Epithelial cell of prostate (primary cell): ENCODE results near the gene RPL19.

Experiments used
- DNase-seq: peaks from one replicate; pipeline ENCODE4 v3.0.0-alpha.2; 2011; ENCODE audit warnings: low read depth, low spot score
- H3K27ac ChIP-seq: fragments of 450-650 bp; 2 replicates; pipeline ENCODE4 v1.5.1; 2017; ENCODE audit warnings: mild to moderate bottlenecking

Gene RPL19

DNA sequence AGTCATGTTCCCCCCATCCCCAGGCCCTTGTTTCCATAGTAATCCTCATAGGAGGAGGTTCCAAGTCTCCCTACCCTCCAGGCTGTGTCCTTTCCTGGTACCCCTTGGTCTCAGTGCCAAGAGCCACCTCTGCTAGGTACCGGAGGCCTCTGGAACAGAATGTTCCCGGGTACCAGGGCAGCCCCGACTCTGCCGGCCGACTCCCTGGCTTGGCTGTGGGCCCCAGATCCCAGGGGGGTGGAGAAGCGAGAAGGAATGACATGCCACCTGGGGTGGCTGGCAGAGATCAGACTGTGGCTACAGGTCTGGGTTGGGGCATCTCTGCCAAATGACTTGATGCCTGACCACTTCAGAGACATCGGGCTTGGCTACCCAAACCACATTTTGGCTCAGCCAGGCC lies 22.1 kb downstream of the RPL19 start:
- H3K27ac ChIP-seq = no peak overlapping the region
- no peak for DNase-seq

DNA sequence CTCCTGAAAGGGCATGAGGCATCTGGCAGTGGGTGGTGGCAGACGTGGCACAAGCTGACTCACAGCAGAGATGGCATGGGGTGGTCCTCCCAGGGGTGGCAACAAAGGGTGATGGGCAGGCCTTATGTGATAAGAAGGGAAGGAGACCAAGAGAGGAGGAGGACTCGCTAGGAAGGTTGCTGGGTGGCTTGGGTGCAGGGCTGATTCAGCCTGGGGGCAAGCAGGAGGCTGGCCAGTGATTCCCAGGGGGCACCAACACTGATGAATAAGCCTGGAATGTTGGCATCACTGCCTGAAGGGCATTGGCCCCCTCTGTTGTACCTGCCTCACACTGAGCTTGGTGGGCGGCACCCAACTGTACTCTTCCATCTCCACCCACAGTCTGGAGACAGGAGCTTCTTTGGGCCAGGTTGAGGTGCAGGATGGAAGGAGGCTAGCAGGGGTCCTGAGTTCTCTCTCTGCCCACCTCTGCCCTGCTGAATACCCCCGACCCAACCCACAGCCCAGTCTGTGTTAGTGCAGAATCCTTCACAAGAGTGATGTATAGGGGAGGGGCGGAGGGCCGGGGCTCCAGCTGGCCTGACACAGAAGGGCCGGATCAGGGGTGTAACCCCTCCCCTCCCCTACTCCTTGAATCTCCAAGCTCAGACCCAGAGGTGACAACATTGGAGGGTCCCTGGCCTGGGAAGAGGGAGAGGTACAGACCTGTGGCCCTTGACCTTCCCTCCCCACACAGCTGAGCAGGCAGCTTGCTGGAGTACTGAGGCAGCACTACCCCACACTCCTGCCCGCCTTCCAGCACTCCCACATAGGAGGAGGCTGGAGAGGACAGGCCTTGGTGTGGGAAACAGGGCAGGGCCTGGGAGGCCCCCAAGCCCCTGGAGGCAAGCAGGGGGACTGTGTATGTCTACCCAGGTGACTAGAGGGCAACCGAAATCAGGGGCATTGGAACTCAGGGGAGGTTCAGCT lies 23.1 kb downstream of the RPL19 start:
- DNase-seq = no peak
- H3K27ac ChIP-seq = no peak overlapping the region

DNA sequence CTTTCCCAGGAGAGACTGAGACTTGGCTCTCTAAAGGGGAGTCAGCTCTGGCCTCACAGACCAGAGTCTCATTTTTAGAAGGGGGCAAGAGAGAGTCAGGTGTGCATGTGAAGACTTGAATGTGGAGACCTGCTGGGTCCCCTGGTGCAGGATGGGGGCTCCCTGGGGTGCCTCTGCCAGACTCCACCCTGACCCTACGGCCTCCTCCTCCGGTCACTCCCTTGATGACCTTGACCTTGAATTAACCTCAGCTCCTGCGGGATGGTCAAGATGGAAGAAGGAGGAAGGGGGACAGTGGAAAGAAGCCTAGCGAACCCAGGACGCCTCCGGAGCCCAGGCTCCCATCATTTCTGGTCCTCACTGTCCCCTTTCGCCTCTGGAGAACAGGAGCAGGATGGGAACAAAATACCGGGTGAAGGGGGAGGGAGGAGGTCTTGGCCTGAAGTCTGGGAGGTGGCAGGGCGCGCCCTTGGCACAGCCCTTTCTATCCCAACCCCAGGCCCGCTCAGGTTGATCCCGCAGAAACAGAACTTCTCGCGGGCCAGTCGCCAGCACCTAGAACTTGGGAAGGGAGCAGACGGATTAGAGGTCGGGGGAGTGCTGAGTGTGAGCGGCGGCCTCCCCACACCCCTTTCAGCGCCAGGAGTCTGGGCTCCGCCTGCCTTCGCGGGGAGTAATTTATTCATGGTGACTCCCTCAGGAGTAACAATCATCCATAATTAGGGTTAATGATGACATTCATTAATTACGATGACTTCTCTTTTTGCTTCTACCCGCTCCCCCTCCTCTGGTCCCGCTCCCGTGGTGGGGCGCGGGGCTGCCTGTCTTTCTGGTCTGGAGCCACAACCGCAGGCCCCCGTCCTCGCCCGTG lies 24.1 kb downstream of the RPL19 start:
- DNase-seq = no peak
- no peak overlapping the region for H3K27ac ChIP-seq

DNA sequence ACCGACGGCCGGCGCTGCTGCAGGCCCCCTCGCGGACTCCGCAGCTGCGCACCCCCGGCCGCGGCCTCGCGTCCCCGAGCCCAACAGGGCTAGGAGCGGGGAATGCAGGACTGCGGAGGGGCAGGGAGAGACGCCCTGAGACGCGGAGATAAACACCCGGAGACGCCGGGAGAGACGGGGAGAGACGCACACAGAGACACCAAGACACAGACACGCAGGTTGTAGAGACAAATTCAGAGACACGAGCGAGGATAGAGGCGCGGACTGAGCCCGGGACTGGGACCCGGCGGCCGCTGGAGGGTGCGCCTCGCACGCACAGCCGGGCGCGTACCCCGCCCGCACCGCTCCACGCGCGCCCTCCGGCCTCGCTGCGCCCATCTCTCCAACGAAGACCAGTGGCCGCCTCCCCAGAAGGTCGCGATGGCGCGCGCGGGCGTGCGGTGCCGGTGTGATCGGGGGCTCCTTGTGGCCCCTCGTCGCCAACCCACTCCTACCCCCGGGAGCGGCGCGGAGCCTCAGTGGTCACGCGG lies 24.8 kb downstream of the RPL19 start:
- no peak for DNase-seq
- no peak overlapping the region for H3K27ac ChIP-seq

DNA sequence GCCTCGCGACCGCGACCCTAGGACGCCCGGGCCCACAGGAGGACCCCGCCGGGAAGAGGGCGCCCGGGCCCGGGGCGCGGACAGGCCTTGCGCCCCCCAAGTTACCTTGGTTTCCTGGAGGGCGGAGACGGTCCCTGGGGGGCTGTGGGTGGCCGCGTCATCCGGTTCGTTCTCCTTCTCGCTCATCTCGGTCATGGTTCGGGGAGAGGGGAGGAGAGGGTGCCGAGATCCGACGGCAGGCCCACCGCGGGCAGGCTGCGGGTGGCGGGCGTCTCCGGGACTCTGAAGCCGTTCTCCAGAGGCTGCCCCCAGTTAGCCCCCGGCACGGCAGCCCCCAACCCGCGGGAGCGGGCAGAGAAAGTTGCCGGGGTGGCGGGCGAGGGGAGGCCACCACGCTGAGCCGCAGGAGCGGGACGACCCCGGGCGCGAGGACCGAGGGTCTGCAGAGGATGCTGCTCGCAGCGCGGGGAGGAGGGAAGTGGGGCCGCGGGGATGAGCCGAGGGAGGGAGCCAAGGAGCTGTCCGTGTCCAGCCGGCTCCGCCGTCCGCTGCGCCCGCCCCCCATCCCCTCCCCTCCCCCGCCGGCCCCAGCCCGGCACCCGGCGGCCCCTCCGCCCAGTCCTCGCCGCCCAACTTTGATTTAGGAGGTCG lies 25.4 kb downstream of the RPL19 start, which contains the start of gene STAC2:
TSS of gene STAC2 (minus strand) at position 638 of the 651 bp plus-strand sequence. CDS start at position 195, 443 bp downstream.
- H3K27ac ChIP-seq = no peak within 1 kb of the TSS
- no peak for DNase-seq

GRCh38 chr17:39225959-39226683 lies 26.0 kb downstream of the RPL19 start:
- DNase-seq = no peak
- no peak overlapping the region for H3K27ac ChIP-seq

GRCh38 chr17:39227364-39227919 lies 27.4 kb downstream of the RPL19 start:
- no peak for DNase-seq
- no peak overlapping the region for H3K27ac ChIP-seq

GRCh38 chr17:39229274-39229913 lies 29.3 kb downstream of the RPL19 start:
- no peak for DNase-seq
- H3K27ac ChIP-seq = no peak overlapping the region

DNA sequence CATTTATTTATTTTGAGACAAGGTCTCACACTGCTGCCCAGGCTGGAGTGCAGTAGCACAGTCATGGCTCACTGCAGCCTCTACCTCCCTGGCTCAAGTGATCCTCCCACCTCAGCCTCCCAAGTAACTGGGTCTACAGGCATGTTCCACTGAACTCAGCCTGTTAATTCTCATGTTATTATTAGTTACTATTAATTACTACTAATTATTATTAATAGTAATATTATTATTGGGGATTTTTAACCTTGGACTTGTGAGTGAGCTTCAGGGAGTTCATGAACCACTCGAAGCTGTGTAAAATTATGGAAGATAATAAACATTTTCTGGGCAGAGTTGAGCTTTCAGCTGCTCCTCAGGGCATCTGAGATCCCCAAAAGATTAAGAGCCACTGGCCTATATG lies 30.3 kb downstream of the RPL19 start:
- DNase-seq = no peak
- H3K27ac ChIP-seq = no peak overlapping the region

GRCh38 chr17:39231091-39231561 lies 31.0 kb downstream of the RPL19 start:
- no peak for DNase-seq
- no peak overlapping the region for H3K27ac ChIP-seq

- H3K27ac ChIP-seq = no peak overlapping the region
- DNase-seq = no peak
Observed at GRCh38 chr17:39231591-39232551, 31.8 kb downstream of the RPL19 start.

- DNase-seq = peak; percentile 26
- no peak overlapping the region for H3K27ac ChIP-seq
Observed at GRCh38 chr17:39235555-39236449, 35.7 kb downstream of the RPL19 start.

DNA sequence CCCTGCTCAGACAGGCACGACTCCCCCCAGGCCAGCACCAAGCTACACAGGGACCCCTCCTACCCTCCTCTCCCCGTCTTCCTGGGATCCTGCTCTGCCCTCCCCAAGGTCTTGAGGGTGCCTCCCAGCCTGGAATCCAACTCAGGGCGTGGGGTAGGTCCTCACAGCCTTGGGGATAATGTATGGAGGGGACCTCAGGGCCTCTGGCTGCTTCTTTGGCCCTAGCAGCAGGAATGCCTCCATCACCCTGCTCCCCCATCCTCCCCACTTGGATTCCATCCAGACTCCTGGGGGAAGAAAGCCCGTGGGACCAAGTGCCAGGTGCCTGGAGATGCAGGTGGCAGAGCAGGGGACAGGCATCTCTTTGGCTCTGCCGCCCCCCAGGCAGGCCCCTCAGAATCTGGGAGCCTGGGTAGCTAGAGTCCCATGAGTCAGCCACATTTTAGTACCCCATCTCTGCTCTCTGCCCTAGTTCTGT lies 36.4 kb downstream of the RPL19 start:
- no peak for DNase-seq
- H3K27ac ChIP-seq = no peak overlapping the region

DNA sequence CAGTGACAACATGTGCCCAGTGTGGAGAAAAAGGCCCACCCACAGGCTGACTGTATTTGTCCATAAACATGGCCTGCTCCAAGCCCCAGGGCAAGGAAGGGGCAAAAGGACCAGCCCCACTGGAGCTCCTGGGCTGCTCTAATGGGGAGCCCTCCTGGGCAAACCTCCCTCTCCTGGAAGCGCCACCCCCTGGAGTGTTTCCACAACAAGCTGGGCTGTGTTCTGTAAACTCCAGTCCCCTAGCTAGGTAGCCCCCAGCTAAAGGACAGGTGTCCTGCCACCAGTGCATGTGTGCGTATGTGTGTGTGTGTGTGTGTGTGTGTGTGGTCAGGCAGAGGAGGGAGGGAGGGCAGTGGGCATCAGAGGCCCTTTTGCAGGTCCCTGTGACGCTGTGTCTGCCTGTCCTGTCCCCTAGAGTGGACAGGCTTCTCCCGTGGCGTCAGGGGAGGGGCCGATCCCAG lies 36.9 kb downstream of the RPL19 start:
- DNase-seq = no peak
- no peak overlapping the region for H3K27ac ChIP-seq

DNA sequence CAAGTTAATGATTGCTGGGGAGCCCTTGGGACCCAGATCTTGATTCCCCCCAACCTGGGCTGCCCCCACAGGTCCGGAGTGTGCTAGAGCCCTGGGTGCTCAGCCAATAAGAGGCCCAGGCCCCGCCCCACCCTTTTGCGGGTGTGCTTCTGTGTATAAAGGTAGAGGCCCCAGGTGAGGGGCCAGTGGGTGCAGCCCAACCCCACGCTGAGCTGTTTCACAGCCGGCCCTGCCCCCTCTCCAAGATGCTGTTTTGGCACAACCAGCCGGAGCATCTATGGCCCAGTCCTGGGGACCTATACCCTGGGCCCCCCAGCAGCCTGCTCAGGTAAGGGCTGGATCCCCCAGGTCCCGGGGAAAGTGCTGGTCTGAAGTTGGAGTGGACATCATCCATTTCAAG lies 37.5 kb downstream of the RPL19 start:
- no peak for DNase-seq
- no peak overlapping the region for H3K27ac ChIP-seq

GRCh38 chr17:39238311-39238972 lies 38.4 kb downstream of the RPL19 start:
- no peak overlapping the region for H3K27ac ChIP-seq

More at GRCh38 chr17:39238311-39238972, 38.4 kb downstream of the RPL19 start:
- DNase-seq = peak; percentile 31
